GM18499 (cell line): Measurements from ENCODE around the gene YY1.
"Not testable (repeated sequence)": the region's sequence is repeated elsewhere in the genome, so short reads cannot be mapped to it uniquely, and the experiment has no call there.

Experiments
- ATAC-seq: cut with Tn5 transposase; IDR thresholded peaks from one replicate; pipeline ENCODE4 v1.9.1; 2021; ENCODE audit warnings: moderate number of reproducible peaks; ENCODE audit not compliant: insufficient read depth, unreplicated experiment

Gene YY1

DNA sequence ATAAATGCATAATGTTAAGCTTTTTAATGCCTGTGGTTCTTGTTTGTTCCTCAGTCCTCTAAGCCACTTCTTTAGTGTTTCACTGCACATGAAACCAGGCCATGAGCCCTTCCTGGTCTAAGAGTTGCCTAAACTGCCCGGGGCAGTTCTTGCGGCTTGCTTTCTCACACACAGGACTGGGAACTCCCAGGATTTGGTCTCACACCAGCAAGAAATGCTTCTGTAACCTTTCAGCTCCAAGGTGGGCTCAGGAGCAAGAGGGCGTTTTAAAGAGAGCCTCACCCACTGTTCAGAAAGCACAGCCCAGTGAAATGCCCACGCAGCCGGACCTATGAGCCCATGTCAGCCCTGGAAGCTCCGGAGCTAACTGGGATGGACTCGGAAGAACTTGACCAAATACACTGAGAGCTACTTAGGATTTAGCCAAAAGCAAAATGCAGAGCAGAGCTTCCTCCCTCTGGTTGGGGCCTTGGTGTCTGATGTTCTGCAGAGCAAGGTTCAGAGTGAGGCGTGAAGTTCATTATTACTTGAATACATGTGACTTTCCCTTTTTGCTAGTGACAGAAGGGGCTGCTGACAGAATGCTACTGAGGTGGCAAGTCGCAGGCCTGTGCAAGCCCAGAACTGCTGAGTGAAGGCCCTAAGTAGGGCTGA lies 43.9 kb downstream of the YY1 start:
- ATAC-seq = no peak

DNA sequence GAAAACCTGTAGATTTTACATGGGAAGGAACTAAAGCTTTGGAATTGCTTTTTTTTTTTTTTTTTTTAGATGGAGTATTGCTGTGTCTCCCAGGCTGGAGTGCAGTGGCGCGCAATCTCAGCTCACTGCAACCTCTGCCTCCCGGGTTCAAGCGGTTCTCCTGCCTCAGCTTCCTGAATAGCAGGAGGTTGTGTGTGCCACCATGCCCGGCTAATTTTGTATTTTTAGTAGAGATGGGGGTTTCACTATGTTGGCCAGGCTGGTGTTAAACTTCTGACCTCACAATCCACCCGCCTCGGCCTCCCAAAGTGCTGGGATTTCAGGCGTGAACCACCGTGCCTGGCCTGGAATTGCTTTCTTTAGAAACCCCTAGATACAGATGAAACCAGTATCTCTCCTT lies 44.5 kb downstream of the YY1 start:
- ATAC-seq = not testable (repeated sequence)

DNA sequence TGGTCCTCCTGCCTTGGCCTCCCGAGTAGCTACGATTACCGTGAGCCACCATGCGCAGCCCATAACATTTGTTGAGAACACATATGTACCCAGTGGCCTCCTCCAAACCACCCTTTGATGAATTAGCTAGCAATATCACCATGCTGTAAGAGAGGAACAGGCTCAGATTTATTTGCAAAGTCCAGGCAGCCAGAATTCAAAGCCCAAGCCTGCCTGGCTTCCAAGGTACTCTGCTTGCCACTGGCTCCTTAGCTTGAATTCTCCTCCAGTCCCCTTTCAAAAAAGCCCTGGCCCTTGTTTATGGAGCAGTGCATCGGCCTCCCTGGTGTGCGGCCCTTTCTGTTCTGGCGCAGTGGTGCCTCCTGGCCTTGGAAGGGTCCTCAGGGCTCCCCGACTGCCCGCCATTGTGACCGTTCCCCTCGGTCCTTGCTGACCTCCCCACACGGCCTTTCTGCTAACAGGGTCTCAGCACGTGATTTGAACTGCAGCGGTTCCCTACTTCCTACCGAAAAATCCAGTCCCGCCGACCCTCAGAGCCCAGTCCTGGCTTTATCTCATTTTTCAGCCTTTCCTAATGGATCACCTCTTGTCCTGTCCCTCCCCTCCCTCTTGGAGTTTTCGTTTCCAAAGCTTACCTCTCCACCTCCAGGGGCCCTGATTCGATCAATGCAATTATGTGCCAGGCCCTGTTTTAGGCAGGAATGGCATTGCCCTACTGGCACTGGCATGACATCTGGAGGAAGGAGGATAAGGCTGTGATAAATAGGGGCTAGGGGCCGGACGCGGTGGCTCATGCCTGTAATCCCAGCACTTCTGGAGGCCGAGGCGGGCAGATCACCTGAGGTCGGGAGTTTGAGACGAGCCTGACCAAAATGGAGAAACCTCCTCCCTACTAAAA lies 45.3 kb downstream of the YY1 start:
- ATAC-seq = no peak

DNA sequence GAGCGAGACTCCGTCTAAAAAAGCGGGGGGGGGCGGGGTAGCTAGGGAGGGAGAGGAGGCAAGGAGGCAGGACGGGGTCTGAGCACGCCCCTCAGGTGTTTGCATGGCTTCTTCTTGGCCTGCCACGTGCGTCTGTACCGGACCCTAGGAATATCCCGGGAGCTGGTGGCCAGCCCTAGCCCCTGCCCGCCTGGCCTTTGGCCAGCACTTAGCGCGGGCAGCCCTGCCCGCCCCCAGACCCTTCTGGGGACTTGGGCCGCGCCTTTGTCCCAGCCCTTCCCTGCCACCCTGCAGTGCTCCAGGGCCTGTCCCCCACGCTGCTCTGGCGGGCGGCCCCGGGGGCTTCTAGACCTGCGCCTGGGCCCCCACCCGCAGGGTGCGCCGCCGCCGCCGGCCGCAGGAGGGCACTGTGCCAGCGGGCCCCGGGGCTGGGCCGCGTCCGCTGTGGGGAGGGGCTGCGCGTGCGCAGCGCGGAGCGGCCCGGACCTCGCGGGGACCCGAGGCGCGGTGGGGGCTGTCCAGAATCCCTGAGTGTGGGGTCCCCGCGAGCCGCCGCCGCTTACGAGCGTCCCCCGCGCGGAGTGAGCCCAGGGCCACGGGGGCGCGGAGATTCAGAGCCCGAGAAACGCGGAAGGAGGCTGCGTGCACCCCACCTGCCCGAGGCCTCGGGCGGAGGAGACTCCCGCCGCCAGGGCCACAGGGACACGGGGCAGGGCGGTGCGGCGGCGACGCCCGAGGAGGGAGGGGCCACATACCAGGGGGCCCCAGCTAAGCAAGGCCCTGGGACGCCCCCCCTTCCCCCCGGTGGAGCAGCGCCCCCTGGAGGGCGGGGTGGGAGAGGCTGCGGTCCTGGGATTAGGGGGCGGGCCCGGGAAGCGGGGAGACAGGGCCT lies 46.3 kb downstream of the YY1 start:
- ATAC-seq = peak; percentile 37

DNA sequence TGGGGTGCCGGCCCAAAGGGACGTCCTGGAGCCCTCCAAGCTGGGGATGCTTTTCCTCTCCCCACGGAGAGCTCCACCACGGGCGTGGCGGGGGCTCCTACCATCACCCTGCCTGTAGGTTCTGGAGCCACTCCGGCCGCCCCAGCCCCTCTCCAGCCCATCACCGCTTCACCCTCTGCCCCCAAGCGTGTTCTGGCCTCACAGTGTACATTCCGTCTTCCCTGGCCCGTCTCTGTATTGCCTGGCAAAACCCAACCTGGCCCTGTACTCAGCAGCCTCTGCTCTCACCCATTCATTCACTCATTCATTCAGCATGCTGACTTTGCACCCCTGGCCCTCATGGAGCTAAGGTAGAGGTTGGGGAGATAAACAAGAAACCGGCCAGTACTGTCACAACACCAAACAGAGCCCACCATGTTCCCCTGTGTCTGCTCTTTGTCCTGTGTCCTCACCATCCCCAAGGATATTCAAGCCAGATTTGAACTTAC lies 47.0 kb downstream of the YY1 start:
- ATAC-seq = no peak

DNA sequence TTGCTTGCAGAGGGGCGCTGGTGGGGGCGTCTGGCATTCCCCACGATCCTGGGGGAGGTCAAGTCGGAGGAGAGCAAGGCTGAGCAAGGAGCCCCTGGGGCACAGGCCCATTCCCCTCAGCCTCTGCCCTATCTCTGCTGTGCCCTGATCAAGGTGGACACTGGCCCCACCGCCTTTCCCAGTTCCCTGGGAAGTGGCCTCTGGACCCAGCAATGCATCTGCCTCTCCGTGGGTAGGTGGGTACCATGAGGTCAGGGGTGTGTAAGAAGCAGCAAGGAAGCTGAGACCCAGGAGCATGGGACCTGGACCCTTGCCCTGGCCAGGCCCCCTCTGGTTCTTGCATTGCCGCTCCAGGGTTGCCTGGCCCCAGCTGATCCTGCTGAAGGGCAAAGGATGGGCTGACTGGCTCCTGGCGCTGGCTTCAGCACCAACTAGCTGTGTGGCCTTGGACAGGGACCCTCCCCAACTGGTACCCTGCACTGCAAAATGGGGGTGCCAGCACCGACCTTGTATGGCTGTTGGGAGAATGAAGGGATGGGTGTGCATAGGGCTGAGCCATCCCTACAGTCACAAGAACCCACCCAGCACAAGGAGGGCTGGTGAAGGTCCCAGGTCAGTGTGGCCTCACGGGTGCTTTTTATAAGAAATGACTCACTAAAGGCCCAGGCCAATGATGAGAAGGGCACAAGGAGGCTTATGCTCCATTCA lies 47.7 kb downstream of the YY1 start:
- no peak for ATAC-seq

DNA sequence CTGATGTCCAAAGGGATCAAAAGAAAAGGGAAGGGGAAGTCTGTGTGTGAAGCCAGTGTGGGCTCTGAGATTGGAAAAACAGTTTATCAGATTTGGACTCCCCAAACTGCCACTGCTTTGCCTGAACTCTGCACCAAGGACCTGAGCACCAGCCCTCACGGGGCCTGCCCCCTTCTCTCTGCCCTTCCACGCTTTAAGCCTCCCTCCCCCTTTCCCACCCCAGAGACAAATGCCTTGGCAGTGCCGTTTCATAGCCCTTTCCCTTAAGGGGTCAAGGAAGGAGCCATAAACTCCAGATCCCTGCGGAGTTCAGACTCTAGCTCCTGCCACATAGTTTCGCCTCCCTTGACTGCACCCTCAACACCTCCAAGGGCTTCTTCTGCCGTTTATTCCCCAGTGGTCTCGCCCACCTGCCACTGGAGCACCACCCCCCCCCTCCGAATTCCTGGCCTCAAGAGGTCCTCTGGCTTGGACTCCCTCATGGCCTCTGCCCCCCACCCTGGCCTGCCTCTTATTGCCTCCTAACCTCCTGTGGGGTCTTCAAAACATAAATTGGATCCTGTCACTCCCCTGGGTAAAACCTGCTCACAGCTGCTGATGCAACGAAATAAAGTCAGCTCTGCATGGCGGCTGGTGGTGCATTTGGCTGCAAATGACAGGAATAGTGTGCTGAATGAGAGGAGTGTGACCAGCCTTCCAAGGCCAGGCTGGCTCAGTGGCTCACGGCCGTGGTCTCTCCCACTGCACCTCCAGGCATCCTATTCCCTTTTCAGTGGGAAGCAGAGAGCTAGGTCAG lies 48.5 kb downstream of the YY1 start:
- no peak for ATAC-seq

DNA sequence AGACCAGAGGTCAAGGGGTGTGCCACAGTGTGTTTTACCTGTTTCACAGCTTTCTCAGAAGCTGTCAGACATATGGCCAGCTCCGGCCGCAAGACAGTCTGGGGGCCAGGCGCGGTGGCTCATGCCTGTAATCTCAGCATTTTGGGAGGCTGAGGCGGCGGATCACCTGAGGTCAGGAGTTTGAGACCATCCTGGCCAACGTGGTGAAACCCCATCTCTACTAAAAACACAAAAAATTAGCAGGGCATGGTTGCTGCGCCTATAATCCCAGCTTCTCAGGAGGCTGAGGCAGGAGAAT lies 49.0 kb downstream of the YY1 start:
- not testable (repeated sequence) for ATAC-seq

DNA sequence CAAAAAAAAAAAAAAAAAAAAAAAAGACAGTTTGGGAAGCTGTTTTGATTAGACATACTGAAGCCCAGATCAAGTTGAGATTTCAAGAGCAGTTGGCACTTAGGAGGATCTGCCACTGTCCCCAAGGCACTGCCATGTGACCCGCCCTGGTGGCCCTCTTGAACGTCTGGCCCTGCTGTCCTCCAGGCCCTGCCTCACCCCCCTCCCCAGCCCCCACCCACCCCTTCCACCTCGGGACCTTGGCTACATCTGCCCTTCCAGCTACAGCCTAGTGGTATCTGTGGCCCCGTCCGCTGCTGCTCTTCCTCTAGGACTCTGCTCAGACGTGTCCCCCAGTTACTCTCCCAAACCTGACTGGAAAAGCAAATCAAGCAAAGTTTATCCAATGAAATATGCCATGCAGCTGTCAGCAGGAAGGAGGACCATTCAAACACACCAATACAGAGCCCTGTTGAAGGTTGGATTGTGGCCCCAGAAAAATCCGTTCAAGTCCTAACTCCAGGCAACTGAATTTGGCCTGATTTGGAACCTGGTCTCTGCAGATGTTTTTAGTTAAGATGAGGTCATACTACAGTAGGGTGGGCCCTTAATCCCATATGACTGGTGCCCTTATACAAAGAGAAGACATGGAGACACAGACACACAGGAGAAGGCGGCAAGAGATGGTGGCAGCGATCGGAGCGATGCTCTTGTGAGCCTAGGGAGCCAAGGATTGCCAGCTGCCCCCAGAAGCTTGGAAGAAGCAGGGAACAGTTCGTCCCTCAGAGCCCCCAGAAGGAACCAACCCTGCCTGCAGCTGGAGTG lies 49.6 kb downstream of the YY1 start:
- no peak for ATAC-seq

DNA sequence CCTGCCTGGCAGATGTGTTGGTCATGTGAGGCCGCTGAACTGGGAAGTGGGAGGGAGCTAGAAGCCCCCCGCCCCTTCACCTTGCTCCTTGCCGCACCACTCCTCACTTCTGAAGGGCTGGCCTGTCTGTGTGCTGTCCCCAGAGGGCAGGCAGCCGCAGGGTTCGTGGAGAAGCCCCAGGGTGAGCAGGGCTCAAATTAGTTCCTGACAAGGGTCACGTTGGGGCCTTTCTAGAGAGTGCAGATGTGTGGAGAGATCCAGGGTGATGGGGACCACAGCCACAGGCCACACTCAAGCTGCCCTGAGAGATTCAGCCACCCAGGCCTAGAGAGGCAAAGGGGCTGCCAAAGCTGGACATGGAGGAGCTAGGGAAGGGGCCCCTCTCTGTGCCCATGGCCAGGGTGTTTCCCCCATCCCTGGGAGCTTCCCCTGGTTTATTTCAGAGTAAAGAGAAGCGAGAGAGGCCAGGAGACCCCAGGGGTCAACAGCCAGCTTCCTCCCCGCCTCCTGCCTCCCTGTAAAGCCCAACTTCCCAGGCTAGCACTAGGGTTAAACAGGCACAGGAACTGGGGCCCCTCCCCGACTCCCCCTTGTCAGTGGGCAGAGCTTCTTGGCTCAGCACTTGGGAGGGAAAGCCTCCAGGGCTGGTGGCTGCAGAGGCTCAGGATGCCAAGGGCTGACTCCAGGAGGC lies 51.1 kb downstream of the YY1 start:
- no peak for ATAC-seq

DNA sequence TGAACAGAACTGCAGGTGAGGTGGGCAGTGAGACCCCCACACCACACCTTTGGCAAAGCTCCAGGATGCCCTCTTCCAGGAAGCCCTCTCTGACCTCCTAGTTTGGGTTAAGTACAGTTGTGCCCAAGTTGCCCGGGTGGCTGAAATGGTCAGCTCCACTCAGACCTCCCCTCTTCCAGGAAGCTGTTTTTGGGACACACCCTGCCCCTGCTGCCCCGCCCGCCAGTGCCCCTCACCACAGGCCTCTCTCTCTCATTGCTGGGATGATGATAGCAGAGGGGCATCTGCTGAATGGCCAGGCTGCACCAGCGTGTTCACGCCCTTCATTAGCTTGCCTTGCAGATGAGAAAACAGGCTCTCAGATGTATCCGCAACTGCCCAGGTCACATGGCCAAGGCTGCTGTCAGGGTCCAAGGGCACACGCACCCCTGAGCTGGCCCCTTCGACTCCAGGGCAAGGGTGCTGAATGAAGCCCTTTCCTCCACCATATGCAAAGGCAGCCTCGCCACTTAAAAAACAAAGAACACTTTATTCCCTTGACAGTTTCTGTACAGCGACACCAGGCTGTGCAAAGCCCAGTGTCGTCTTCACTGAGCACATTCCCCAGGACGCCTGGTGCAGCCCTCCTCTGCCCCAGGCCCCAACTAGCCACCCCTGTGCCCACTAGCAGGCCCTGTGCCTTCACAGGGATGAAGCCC lies 51.8 kb downstream of the YY1 start:
- ATAC-seq = no peak

DNA sequence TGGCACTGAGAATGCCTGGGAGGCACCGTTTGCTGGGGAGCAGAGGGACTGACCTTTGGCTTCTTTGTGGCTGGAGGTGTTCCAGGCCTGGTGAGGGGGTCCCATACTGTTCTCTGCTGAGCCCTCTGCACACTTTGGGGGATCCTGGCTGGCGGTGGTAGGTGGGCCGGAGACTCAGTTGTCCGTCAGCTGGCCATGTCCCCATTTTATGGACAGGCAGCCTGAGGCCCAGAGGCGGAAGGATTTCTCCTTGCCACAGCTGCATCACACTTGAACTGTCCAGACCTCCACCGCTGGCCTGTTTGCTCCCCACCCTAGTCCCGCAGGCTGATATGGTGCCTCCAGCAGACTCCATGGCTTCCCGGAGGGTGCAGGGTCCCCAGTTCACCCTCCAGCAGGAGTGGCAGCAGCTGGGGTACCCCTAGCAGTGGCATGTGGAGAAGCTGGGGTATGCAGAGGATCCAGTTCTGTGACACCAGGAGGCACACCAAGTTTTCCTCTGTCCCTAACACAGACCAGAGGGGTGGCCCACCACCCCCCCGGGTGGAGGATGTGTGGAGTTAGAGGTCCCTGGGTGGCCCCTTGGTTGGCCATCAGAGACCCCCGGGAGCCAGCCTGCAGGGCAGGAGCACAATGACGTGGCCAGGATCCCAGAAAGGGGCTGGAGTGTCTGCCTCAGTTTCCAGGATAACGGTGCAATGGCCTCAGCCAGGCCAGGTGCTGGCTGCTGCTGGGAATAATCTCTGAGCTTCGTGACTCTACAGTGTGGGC lies 52.5 kb downstream of the YY1 start:
- ATAC-seq = no peak

DNA sequence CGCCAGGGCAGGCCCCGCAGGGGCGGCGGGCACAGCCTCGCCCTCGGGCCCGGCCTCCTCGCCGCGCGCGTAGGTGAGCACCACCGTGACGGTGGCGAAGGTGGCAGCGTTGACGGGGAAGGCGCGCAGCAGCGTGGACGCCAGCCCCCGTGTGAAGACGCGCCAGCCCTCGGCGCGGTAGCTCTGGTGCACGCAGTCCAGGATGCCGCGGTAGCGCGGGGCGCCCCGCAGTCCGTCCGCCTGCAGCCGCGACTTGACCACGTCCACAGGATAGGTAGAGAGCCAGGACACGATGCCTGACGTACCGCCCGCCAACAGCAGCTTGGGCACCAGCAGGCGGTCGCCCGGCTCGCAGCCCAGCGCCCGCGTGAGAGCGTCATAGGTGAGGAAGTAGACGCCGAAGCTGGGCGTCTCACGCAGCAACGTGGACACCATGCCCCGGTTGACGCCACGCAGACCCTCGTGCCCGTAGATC lies 53.4 kb downstream of the YY1 start:
- ATAC-seq = no peak

DNA sequence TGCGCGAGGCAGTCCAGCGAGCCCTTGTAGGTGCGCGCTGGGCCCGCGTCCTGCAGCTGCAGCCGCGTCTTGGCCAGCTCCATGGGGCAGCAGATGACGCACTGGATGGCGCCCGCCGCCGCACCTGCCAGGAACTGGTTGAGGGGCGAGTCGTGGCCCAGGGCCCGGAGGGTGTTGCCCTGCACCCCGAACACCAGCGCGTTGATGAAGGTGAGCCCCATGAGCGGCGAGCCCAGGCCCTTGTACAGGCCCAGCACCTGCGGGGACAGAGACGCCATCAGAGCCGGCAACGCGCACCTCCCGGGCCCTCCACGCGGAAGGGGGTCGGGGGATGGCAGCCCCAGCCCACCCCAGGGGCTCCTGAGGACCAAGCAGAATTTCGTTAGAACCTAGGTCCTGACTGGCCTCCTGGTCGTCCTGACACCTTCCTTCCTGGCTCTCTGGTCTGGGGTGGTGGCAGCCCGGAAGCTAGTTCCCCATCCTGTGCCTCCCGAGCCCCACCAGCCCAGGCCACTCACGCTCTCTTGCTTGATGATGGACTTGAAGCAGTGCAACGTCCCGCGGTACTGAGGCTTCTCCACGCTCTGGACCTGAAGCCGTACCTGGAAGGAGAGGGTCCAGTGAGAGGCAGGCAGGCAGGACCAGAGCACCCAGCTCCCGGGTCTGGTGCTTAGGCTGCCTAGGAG lies 54.0 kb downstream of the YY1 start:
- ATAC-seq = no peak

DNA sequence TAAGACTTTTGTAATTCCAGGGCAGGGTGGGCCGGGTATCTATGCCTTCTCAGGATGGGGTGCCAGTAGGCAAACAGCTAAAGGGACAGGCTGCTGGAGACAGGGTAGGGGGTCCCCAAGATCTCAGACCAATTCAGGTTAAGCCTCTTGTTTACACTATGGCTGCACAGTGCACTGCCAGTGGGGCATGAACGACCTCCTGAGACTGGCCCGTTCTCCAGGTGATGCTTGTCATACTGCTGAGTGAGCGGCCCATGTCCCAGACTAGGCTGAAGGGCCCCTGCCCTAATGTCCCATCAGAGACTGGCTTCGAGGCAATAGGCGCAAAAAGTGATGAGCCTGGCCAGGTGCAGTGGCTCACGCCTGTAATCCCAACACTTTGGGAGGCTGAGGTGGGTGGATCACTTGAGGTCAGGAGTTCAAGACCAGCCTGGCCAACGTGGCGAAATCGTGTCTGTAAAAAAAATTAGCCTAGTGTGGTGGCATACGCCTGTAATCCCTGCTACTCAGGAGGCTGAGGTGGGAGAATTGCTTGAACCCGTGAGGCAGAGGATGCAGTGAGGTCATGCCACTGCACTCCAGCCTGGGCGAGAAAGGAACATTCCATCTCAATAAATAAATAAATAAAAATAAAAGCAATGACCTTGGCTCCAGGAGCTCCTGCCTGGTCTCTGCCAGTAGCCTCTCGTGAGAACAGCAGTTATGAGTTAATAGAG lies 54.7 kb downstream of the YY1 start:
- no peak for ATAC-seq
